Loucy (cell line): ENCODE results near the gene FBXO30.

Experiments used
- EZH2phosphoT487 ChIP-seq: fragments of 200-600 bp; IDR thresholded peaks from 2 replicates; pipeline ENCODE4 v1.6.1; 2018; ENCODE audit warnings: antibody characterized with exemption, mild to moderate bottlenecking, moderate library complexity, borderline replicate concordance
- TF ChIP-seq, protein P1 (sequence below): fragments of 200-600 bp; sonication (generic); conservative IDR thresholded peaks from 2 replicates; pipeline ENCODE4 v1.5.1; 2014; ENCODE audit warnings: mild to moderate bottlenecking, antibody characterized with exemption, low read length

DNA sequence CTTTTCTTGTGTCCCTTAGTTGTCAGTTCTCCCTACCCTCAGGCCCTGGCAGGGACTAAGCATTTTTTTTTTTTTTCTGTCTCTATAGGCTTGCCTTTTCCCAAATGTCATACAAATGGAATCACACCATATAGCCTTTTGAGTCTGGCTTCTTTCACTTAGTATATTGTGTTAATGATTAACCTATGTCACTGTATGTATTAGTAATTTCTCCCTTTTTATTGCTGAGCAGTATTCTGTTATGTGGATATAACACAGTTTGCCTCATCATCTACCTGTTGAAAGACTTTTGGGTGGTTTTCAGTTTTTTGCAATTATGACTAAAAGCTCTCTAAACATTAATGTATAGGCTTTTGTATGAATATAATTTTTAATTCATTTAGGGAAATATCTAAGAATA lies 16.0 kb upstream of the FBXO30 start:
- TF ChIP-seq, protein P1, sequence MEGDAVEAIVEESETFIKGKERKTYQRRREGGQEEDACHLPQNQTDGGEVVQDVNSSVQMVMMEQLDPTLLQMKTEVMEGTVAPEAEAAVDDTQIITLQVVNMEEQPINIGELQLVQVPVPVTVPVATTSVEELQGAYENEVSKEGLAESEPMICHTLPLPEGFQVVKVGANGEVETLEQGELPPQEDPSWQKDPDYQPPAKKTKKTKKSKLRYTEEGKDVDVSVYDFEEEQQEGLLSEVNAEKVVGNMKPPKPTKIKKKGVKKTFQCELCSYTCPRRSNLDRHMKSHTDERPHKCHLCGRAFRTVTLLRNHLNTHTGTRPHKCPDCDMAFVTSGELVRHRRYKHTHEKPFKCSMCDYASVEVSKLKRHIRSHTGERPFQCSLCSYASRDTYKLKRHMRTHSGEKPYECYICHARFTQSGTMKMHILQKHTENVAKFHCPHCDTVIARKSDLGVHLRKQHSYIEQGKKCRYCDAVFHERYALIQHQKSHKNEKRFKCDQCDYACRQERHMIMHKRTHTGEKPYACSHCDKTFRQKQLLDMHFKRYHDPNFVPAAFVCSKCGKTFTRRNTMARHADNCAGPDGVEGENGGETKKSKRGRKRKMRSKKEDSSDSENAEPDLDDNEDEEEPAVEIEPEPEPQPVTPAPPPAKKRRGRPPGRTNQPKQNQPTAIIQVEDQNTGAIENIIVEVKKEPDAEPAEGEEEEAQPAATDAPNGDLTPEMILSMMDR, result no peak
- TF ChIP-seq EZH2phosphoT487, result no peak
